Measurements from ENCODE around the gene GLIS2. TPM values are rescaled to one million over a fixed set of nuclear protein-coding genes. Genes with fewer than 3 reads are reported as not detected.

GLIS2 gene
- polyA plus RNA-seq, 2 of the 4 experiments (the other 2 are of a cell fraction) = 5.5 to 15.8 TPM

GRCh38 chr16:4345836-4346781 lies 30.2 kb downstream of the GLIS2 start:
- 64% methylated on average over 14 of the region's 14 CpGs for WGBS (ENCODE audit: missing lambda C conversion rate)
- no peak for DNase-seq (ENCODE audit: low read depth in 1 of 2, low spot score in 1 of 2)
- no peak overlapping the region for H3K27ac ChIP-seq
- H3K4me1 ChIP-seq = peaks cover 29% of the 10 kb centered on the region
- CTCF ChIA-PET = interaction anchor here (0.5 to 12.6 kb wide), 15 partner anchors 8 to 301 kb away, joined by 3 to 231 read pairs (median 4); no protein-coding TSS in a partner anchor
- H3K4me3 ChIP-seq = no peak overlapping the region
- H3K4me2 ChIP-seq = peak overlapping the region; percentile 4; the same call in 2 of the 3 replicates
- no peak for FAIRE-seq
- POLR2A ChIA-PET = interaction anchor here (1.7 kb wide), 1 partner anchor 10 kb away, joined by 4 read pairs; no protein-coding TSS in a partner anchor
- TF ChIP-seq CHD4 (IDR thresholded peaks at IDR 0.05; ENCODE audit: borderline replicate concordance) = 0 out of 2 replicates have a peak, but pooled peaks have one; percentile 41
- peak; percentile 57 to 63; a peak in 2 of 4 replicates for TF ChIP-seq CEBPB (IDR thresholded peaks at IDR 0.05)
- 0 out of 2 replicates have a peak, but pooled peaks have one; percentile 61 for TF ChIP-seq HDAC2 (IDR thresholded peaks at IDR 0.05)
- no peak for TF ChIP-seq EHMT2 (IDR thresholded peaks at IDR 0.05; ENCODE audit: low read depth)
- TF ChIP-seq KDM1A (IDR thresholded peaks at IDR 0.05; ENCODE audit: low read depth) = peak; percentile 71; the same call in 1 of the 2 replicates
- no peak for TF ChIP-seq HOXB13 (CRISPR knock-in tag; IDR thresholded peaks at IDR 0.05; ENCODE audit: low read depth)
- peak; percentile 43 for TF ChIP-seq ZFP36 (IDR thresholded peaks at IDR 0.05; ENCODE audit: borderline replicate concordance, partially characterized antibody)
- peak; percentile 21 to 52 for ATAC-seq
- H3K9me3 ChIP-seq = no peaks in the 10 kb centered on the region

GRCh38 chr16:4347010-4347409 lies 31.1 kb downstream of the GLIS2 start:
- 85% methylated on average over 8 of the region's 8 CpGs for WGBS (ENCODE audit: missing lambda C conversion rate)

GRCh38 chr16:4347765-4348509 lies 32.1 kb downstream of the GLIS2 start:
- TF ChIP-seq REST (IDR thresholded peaks at IDR 0.05) (no peak), HMGXB4 (CRISPR knock-in tag; IDR thresholded peaks at IDR 0.05; ENCODE audit: borderline replicate concordance) (no peak), HOXB13 (CRISPR knock-in tag; IDR thresholded peaks at IDR 0.05; ENCODE audit: low read depth) (no peak), FOXS1 (CRISPR knock-in tag; IDR thresholded peaks at IDR 0.05) (no peak), KDM1A (IDR thresholded peaks at IDR 0.05; ENCODE audit: low read depth) (no peak), JUN (IDR thresholded peaks at IDR 0.05) (no peak), NPAS2 (CRISPR knock-in tag; IDR thresholded peaks at IDR 0.05; ENCODE audit: borderline replicate concordance) (no peak), CBX2 (IDR thresholded peaks at IDR 0.05; ENCODE audit: borderline replicate concordance, low read depth) (no peak), TFCP2L1 (CRISPR knock-in tag; IDR thresholded peaks at IDR 0.05) (no peak), ZFP36 (IDR thresholded peaks at IDR 0.05; ENCODE audit: borderline replicate concordance, partially characterized antibody) (no peak), GATA3 (IDR thresholded peaks at IDR 0.05; ENCODE audit: borderline replicate concordance) (no peak), TP53 (CRISPR knock-in tag; IDR thresholded peaks at IDR 0.05) (no peak)
- Histone ChIP-seq H3K9me3 (no peaks in the 10 kb centered on the region), H3K27ac (no peak overlapping the region), H3K4me2 (no peak overlapping the region), H3K4me1 (peaks cover 35% of the 10 kb centered on the region), H3K4me3 (no peak overlapping the region)
- ATAC-seq = no peak
- ChIA-PET POLR2A (no interaction called here), CTCF (interaction anchor here (0.6 to 12.6 kb wide), 13 partner anchors 10 to 95 kb away, joined by 3 to 231 read pairs (median 4); no protein-coding TSS in a partner anchor)
- FAIRE-seq = no peak
- no peak for DNase-seq (ENCODE audit: low read depth in 1 of 2, low spot score in 1 of 2)
- WGBS (ENCODE audit: missing lambda C conversion rate) = 86% methylated on average over 13 of the region's 17 CpGs

More at GRCh38 chr16:4347010-4347409, 31.1 kb downstream of the GLIS2 start:
- TF ChIP-seq KDM1A (IDR thresholded peaks at IDR 0.05; ENCODE audit: low read depth) = no peak
- FAIRE-seq (no peak), DNase-seq (ENCODE audit: low read depth in 1 of 2, low spot score in 1 of 2) (no peak), ATAC-seq (no peak)
- Histone ChIP-seq H3K27ac (no peak overlapping the region), H3K4me1 (peaks cover 35% of the 10 kb centered on the region), H3K4me3 (no peak overlapping the region), H3K9me3 (no peaks in the 10 kb centered on the region), H3K4me2 (no peak overlapping the region)
- POLR2A ChIA-PET = interaction anchor here (1.7 kb wide), 1 partner anchor 11 kb away, joined by 4 read pairs; no protein-coding TSS in a partner anchor
- CTCF ChIA-PET = interaction anchor here (0.9 to 12.6 kb wide), 12 partner anchors 8 to 94 kb away, joined by 3 to 231 read pairs (median 4); no protein-coding TSS in a partner anchor

Data from A549 (cell line).